Measurements from ENCODE around the gene PRKAG2. TPM values are rescaled to one million over a fixed set of nuclear protein-coding genes. Genes with fewer than 3 reads are reported as not detected.

The PRKAG2 gene
- polyA plus RNA-seq, 2 donors: 9.0 to 11.2 TPM

- whole genome bisulfite sequencing, 2 donors: 95% methylated on average over 13 of the region's 13 CpGs
- Histone ChIP-seq H3K9me3 (ENCODE audit: control insufficient read depth in 2 of 2, insufficient read depth in 1 of 2, low read depth in 1 of 2, low read length in 1 of 2) (no peaks in the 10 kb centered on the region), H3K27ac (ENCODE audit: low read depth in 2 of 2, low read length in 1 of 2) (no peak overlapping the region), H3K4me3 (ENCODE audit: low read depth in 1 of 2, low read length in 2 of 2) (no peak overlapping the region), H3K27me3 (ENCODE audit: control insufficient read depth in 1 of 2, insufficient read depth in 2 of 2, low read length in 2 of 2) (no peaks in the 10 kb centered on the region), H3K36me3 (ENCODE audit: control insufficient read depth in 2 of 2, insufficient read depth in 2 of 2, low read length in 1 of 2) (peaks cover 0 to 8% of the 10 kb centered on the region in 2 donors), H3K4me1 (ENCODE audit: control insufficient read depth in 2 of 2, insufficient read depth in 2 of 2, low read length in 1 of 2) (peaks cover 0 to 4% of the 10 kb centered on the region in 2 donors)
Observed at GRCh38 chr7:151614019-151614418, 262.9 kb downstream of the PRKAG2 start.

- no peak overlapping the region for H3K4me3 ChIP-seq (ENCODE audit: low read depth in 1 of 2, low read length in 2 of 2)
- H3K36me3 ChIP-seq (ENCODE audit: control insufficient read depth in 2 of 2, insufficient read depth in 2 of 2, low read length in 1 of 2): peaks cover 0 to 8% of the 10 kb centered on the region in 2 donors
- 96% methylated on average over 10 of the region's 10 CpGs for WGBS, 2 donors
- peaks cover 0 to 9% of the 10 kb centered on the region in 2 donors for H3K4me1 ChIP-seq (ENCODE audit: control insufficient read depth in 2 of 2, insufficient read depth in 2 of 2, low read length in 1 of 2)
- H3K9me3 ChIP-seq (ENCODE audit: control insufficient read depth in 2 of 2, insufficient read depth in 1 of 2, low read depth in 1 of 2, low read length in 1 of 2): no peaks in the 10 kb centered on the region
- H3K27ac ChIP-seq (ENCODE audit: low read depth in 2 of 2, low read length in 1 of 2): no peak overlapping the region
- H3K27me3 ChIP-seq (ENCODE audit: control insufficient read depth in 1 of 2, insufficient read depth in 2 of 2, low read length in 2 of 2): no peaks in the 10 kb centered on the region
Observed at GRCh38 chr7:151611878-151612277, 265.0 kb downstream of the PRKAG2 start.

- H3K4me1 ChIP-seq (ENCODE audit: control insufficient read depth in 2 of 2, insufficient read depth in 2 of 2, low read length in 1 of 2): peaks cover 0 to 5% of the 10 kb centered on the region in 2 donors
- H3K27me3 ChIP-seq (ENCODE audit: control insufficient read depth in 1 of 2, insufficient read depth in 2 of 2, low read length in 2 of 2): no peaks in the 10 kb centered on the region
- 93 to 95% methylated on average over 11 of the region's 11 CpGs for WGBS, 2 donors
- peaks cover 0 to 8% of the 10 kb centered on the region in 2 donors for H3K36me3 ChIP-seq (ENCODE audit: control insufficient read depth in 2 of 2, insufficient read depth in 2 of 2, low read length in 1 of 2)
- no peak overlapping the region for H3K27ac ChIP-seq (ENCODE audit: low read depth in 2 of 2, low read length in 1 of 2)
- H3K9me3 ChIP-seq (ENCODE audit: control insufficient read depth in 2 of 2, insufficient read depth in 1 of 2, low read depth in 1 of 2, low read length in 1 of 2): no peaks in the 10 kb centered on the region
- H3K4me3 ChIP-seq (ENCODE audit: low read depth in 1 of 2, low read length in 2 of 2): no peak overlapping the region
Observed at GRCh38 chr7:151611041-151611440, 265.9 kb downstream of the PRKAG2 start.

- no peaks in the 10 kb centered on the region for H3K27me3 ChIP-seq (ENCODE audit: control insufficient read depth in 1 of 2, insufficient read depth in 2 of 2, low read length in 2 of 2)
- H3K4me1 ChIP-seq (ENCODE audit: control insufficient read depth in 2 of 2, insufficient read depth in 2 of 2, low read length in 1 of 2): peaks cover 0 to 4% of the 10 kb centered on the region in 2 donors
- peaks cover 0 to 4% of the 10 kb centered on the region in 2 donors for H3K36me3 ChIP-seq (ENCODE audit: control insufficient read depth in 2 of 2, insufficient read depth in 2 of 2, low read length in 1 of 2)
- H3K27ac ChIP-seq (ENCODE audit: low read depth in 2 of 2, low read length in 1 of 2): no peak overlapping the region
- 53 to 76% methylated on average over 15 of the region's 15 CpGs for WGBS, 2 donors
- H3K9me3 ChIP-seq (ENCODE audit: control insufficient read depth in 2 of 2, insufficient read depth in 1 of 2, low read depth in 1 of 2, low read length in 1 of 2): no peaks in the 10 kb centered on the region
- no peak overlapping the region for H3K4me3 ChIP-seq (ENCODE audit: low read depth in 1 of 2, low read length in 2 of 2)
Observed at GRCh38 chr7:151608031-151608551, 268.8 kb downstream of the PRKAG2 start.

- Histone ChIP-seq H3K4me3 (ENCODE audit: low read depth in 1 of 2, low read length in 2 of 2) (no peak overlapping the region), H3K9me3 (ENCODE audit: control insufficient read depth in 2 of 2, insufficient read depth in 1 of 2, low read depth in 1 of 2, low read length in 1 of 2) (no peaks in the 10 kb centered on the region), H3K4me1 (ENCODE audit: control insufficient read depth in 2 of 2, insufficient read depth in 2 of 2, low read length in 1 of 2) (peaks cover 0 to 4% of the 10 kb centered on the region in 2 donors), H3K36me3 (ENCODE audit: control insufficient read depth in 2 of 2, insufficient read depth in 2 of 2, low read length in 1 of 2) (peaks cover 0 to 2% of the 10 kb centered on the region in 2 donors), H3K27me3 (ENCODE audit: control insufficient read depth in 1 of 2, insufficient read depth in 2 of 2, low read length in 2 of 2) (no peaks in the 10 kb centered on the region), H3K27ac (ENCODE audit: low read depth in 2 of 2, low read length in 1 of 2) (no peak overlapping the region)
- WGBS, 2 donors: 72 to 74% methylated on average over 3 of the region's 3 CpGs
Observed at GRCh38 chr7:151607464-151607867, 269.4 kb downstream of the PRKAG2 start.

GRCh38 chr7:151603951-151604350 lies 273.0 kb downstream of the PRKAG2 start:
- Histone ChIP-seq H3K36me3 (ENCODE audit: control insufficient read depth in 2 of 2, insufficient read depth in 2 of 2, low read length in 1 of 2) (peaks cover 0 to 2% of the 10 kb centered on the region in 2 donors), H3K9me3 (ENCODE audit: control insufficient read depth in 2 of 2, insufficient read depth in 1 of 2, low read depth in 1 of 2, low read length in 1 of 2) (no peaks in the 10 kb centered on the region), H3K27me3 (ENCODE audit: control insufficient read depth in 1 of 2, insufficient read depth in 2 of 2, low read length in 2 of 2) (no peaks in the 10 kb centered on the region), H3K27ac (ENCODE audit: low read depth in 2 of 2, low read length in 1 of 2) (no peak overlapping the region), H3K4me1 (ENCODE audit: control insufficient read depth in 2 of 2, insufficient read depth in 2 of 2, low read length in 1 of 2) (peaks cover 0 to 8% of the 10 kb centered on the region in 2 donors), H3K4me3 (ENCODE audit: low read depth in 1 of 2, low read length in 2 of 2) (no peak overlapping the region)
- 95 to 97% methylated on average over 4 of the region's 4 CpGs for WGBS, 2 donors

GRCh38 chr7:151601521-151602305 lies 275.2 kb downstream of the PRKAG2 start:
- Histone ChIP-seq H3K4me1 (ENCODE audit: control insufficient read depth in 2 of 2, insufficient read depth in 2 of 2, low read length in 1 of 2) (peaks cover 0 to 3% of the 10 kb centered on the region in 2 donors), H3K27me3 (ENCODE audit: control insufficient read depth in 1 of 2, insufficient read depth in 2 of 2, low read length in 2 of 2) (no peaks in the 10 kb centered on the region), H3K4me3 (ENCODE audit: low read depth in 1 of 2, low read length in 2 of 2) (no peak overlapping the region), H3K9me3 (ENCODE audit: control insufficient read depth in 2 of 2, insufficient read depth in 1 of 2, low read depth in 1 of 2, low read length in 1 of 2) (no peaks in the 10 kb centered on the region), H3K27ac (ENCODE audit: low read depth in 2 of 2, low read length in 1 of 2) (no peak overlapping the region), H3K36me3 (ENCODE audit: control insufficient read depth in 2 of 2, insufficient read depth in 2 of 2, low read length in 1 of 2) (peaks cover 0 to 2% of the 10 kb centered on the region in 2 donors)
- 93 to 94% methylated on average over 21 of the region's 21 CpGs for WGBS, 2 donors

GRCh38 chr7:151600331-151600730 lies 276.6 kb downstream of the PRKAG2 start:
- Histone ChIP-seq H3K27me3 (ENCODE audit: control insufficient read depth in 1 of 2, insufficient read depth in 2 of 2, low read length in 2 of 2) (no peaks in the 10 kb centered on the region), H3K4me3 (ENCODE audit: low read depth in 1 of 2, low read length in 2 of 2) (no peak overlapping the region), H3K9me3 (ENCODE audit: control insufficient read depth in 2 of 2, insufficient read depth in 1 of 2, low read depth in 1 of 2, low read length in 1 of 2) (no peaks in the 10 kb centered on the region), H3K27ac (ENCODE audit: low read depth in 2 of 2, low read length in 1 of 2) (peak overlapping the region in 1 of 2 donors; percentile 31), H3K4me1 (ENCODE audit: control insufficient read depth in 2 of 2, insufficient read depth in 2 of 2, low read length in 1 of 2) (peaks cover 0 to 3% of the 10 kb centered on the region in 2 donors), H3K36me3 (ENCODE audit: control insufficient read depth in 2 of 2, insufficient read depth in 2 of 2, low read length in 1 of 2) (peaks cover 0 to 2% of the 10 kb centered on the region in 2 donors)
- WGBS, 2 donors: 68 to 73% methylated on average over 3 of the region's 3 CpGs

GRCh38 chr7:151599401-151600227 lies 277.3 kb downstream of the PRKAG2 start:
- H3K9me3 ChIP-seq (ENCODE audit: control insufficient read depth in 2 of 2, insufficient read depth in 1 of 2, low read depth in 1 of 2, low read length in 1 of 2): no peaks in the 10 kb centered on the region
- H3K4me3 ChIP-seq (ENCODE audit: low read depth in 1 of 2, low read length in 2 of 2): no peak overlapping the region
- peaks cover 0 to 2% of the 10 kb centered on the region in 2 donors for H3K36me3 ChIP-seq (ENCODE audit: control insufficient read depth in 2 of 2, insufficient read depth in 2 of 2, low read length in 1 of 2)
- peak overlapping the region; percentile 32 to 74 for H3K27ac ChIP-seq (ENCODE audit: low read depth in 2 of 2, low read length in 1 of 2)
- H3K4me1 ChIP-seq (ENCODE audit: control insufficient read depth in 2 of 2, insufficient read depth in 2 of 2, low read length in 1 of 2): peaks cover 0 to 3% of the 10 kb centered on the region in 2 donors
- WGBS, 2 donors: 40 to 59% methylated on average over 10 of the region's 10 CpGs
- H3K27me3 ChIP-seq (ENCODE audit: control insufficient read depth in 1 of 2, insufficient read depth in 2 of 2, low read length in 2 of 2): no peaks in the 10 kb centered on the region
